Uterus (tissue), 4 donors: ENCODE data around the gene ST6GALNAC2. TPM values are rescaled to one million over a fixed set of nuclear protein-coding genes. Genes with fewer than 3 reads are reported as not detected.

Experiments
- DNase-seq, 2 donors: peaks; one replicate each; pipeline ENCODE4 v3.0.0-alpha.2; 2019 to 2020
- H3K27ac ChIP-seq, 2 donors: fragments of 200-600 bp; sonication (generic); 1 replicate in 1 of 2; 2 replicates in 1 of 2; pipeline ENCODE4 v1.5.1; 2016 to 2018
- H3K27me3 ChIP-seq, 2 donors: fragments of 200-600 bp; sonication (generic); one replicate each; pipeline ENCODE4 v1.5.1; 2018 to 2019; ENCODE audit warnings: control low read depth in 1 of 2
- H3K36me3 ChIP-seq, 2 donors: fragments of 200-600 bp; sonication (generic); one replicate each; pipeline ENCODE4 v1.5.1; 2019; ENCODE audit warnings: control low read depth in 1 of 2
- H3K4me1 ChIP-seq, 2 donors: fragments of 200-600 bp; sonication (generic); one replicate each; pipeline ENCODE4 v1.5.1; 2018 to 2019; ENCODE audit warnings: control low read depth in 1 of 2
- H3K4me3 ChIP-seq, 2 donors: fragments of 200-600 bp; sonication (generic); 1 replicate in 1 of 2; 2 replicates in 1 of 2; pipeline ENCODE4 v1.5.1; 2018 to 2019; ENCODE audit warnings: mild to moderate bottlenecking in 1 of 2
- H3K9me3 ChIP-seq, 2 donors: fragments of 200-600 bp; sonication (generic); one replicate each; pipeline ENCODE4 v1.5.1; 2019; ENCODE audit warnings: control low read depth in 1 of 2
- CTCF ChIP-seq, 4 experiments: fragments of 200-600 bp in 2 of 4; fragments of 450-650 bp in 2 of 4; sonication (generic) in 2 of 4; IDR thresholded peaks; one replicate each; pipeline ENCODE4 v1.5.1; 2016 to 2019; ENCODE audit warnings: antibody characterized with exemption in 4 of 4, mild to moderate bottlenecking in 2 of 4, moderate library complexity in 1 of 4
- POLR2A ChIP-seq, 2 donors: fragments of 450-650 bp; IDR thresholded peaks; one replicate each; pipeline ENCODE4 v1.6.1; 2016; ENCODE audit warnings: antibody characterized with exemption in 2 of 2, mild to moderate bottlenecking in 1 of 2, moderate library complexity in 1 of 2
- intact Hi-C: fragments of 100-400 bp; cut with DNase I; formaldehyde crosslinking; loops from one replicate; pipeline ENCODE4 v1.15.1; 2023; ENCODE audit warnings: low total_unique reads
- total RNA-seq, 4 donors: library from RNA; depleted of rRNA in 3 of 4; stranded (reverse); fragments of >200 nt in 3 of 4; gene quantifications; one replicate each; pipeline versions ENCODE4 v1.1.0 to v1.2.4, GENCODE V29; 2014 to 2023
- donor health status: DM: yes; HTN: yes; CAD: no.

ST6GALNAC2 gene
- total RNA-seq, 4 donors from 2014 or later: 0.59 to 9.5 (median 5.3) TPM; not detected in 1

- Histone ChIP-seq H3K4me3 (peak overlapping the region; percentile 67 to 77), H3K4me1 (peaks cover 5 to 11% of the 10 kb centered on the region in 2 donors), H3K36me3 (no peaks in the 10 kb centered on the region), H3K27me3 (no peaks in the 10 kb centered on the region), H3K27ac (peak overlapping the region; percentile 83 to 87), H3K9me3 (no peaks in the 10 kb centered on the region)
- intact Hi-C loops: loop anchor here (10.0 kb wide), 1 partner anchor 158 kb away; the partner anchor contains the start of gene MXRA7
- no peak for TF ChIP-seq CTCF (IDR thresholded peaks at IDR 0.05)
- no peak for TF ChIP-seq POLR2A (IDR thresholded peaks at IDR 0.05)
- DNase-seq: no peak
Observed at GRCh38 chr17:76556765-76557367, 28.8 kb downstream of the ST6GALNAC2 start.

DNA sequence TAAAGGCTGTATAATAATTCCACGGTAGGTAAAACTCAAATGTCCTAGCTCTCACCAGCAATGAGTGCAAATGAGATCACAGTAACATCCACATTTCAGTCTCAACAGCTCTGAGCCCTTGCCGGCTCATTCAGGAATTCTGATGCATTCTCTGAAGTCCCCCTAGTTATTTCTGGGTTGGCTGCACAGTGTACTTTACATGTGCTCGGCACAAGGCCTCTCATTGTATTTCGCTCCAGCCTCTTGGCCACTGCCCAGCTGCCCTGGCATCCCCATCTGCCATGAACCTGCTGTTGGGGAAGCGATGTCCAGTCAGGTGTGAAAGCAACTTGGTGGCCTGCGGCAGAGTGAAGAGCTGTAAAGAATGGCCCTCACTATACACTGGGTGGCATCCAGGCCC lies 31.5 kb downstream of the ST6GALNAC2 start:
- H3K27me3 ChIP-seq: no peaks in the 10 kb centered on the region
- no peak overlapping the region for H3K27ac ChIP-seq
- intact Hi-C loops: loop anchor here (10.0 kb wide), 1 partner anchor 161 kb away; the partner anchor contains the start of gene MXRA7
- no peaks in the 10 kb centered on the region for H3K9me3 ChIP-seq
- no peaks in the 10 kb centered on the region for H3K36me3 ChIP-seq
- no peak overlapping the region for H3K4me3 ChIP-seq
- H3K4me1 ChIP-seq: peaks cover 0 to 3% of the 10 kb centered on the region in 2 donors
- DNase-seq: no peak
- TF ChIP-seq POLR2A (IDR thresholded peaks at IDR 0.05) (no peak), CTCF (IDR thresholded peaks at IDR 0.05) (no peak)

- Histone ChIP-seq H3K9me3 (no peaks in the 10 kb centered on the region), H3K27me3 (no peaks in the 10 kb centered on the region), H3K4me3 (no peak overlapping the region), H3K27ac (no peak overlapping the region), H3K36me3 (no peaks in the 10 kb centered on the region), H3K4me1 (no peaks in the 10 kb centered on the region)
- intact Hi-C loops: loop anchor here (10.0 kb wide), 1 partner anchor 161 kb away; the partner anchor contains the start of gene MXRA7
- no peak for DNase-seq
- no peak for TF ChIP-seq CTCF (IDR thresholded peaks at IDR 0.05)
- TF ChIP-seq POLR2A (IDR thresholded peaks at IDR 0.05): no peak
Observed at GRCh38 chr17:76553178-76553908, 32.3 kb downstream of the ST6GALNAC2 start.

DNA sequence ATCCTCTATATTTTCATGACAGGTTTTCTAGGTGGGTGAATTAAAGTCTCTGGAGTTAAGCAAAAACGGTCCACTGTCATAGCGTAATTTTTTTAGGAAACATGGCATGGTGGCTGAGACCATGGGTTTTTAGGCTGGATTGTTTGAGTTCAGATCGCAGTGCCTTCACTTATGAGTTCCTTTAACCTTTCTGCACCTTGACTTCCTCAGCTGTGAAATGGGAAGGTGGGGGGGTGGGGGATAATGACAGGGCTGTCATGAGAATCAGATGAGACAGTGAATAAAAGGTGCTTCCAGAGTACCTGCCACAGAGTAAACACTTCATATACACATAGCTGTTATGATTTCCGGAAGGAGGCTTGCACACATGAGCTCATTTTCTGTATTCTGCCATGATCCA lies 34.0 kb downstream of the ST6GALNAC2 start:
- no peak overlapping the region for H3K4me3 ChIP-seq
- H3K4me1 ChIP-seq: peaks cover 0 to 3% of the 10 kb centered on the region in 2 donors
- TF ChIP-seq CTCF (IDR thresholded peaks at IDR 0.05) (no peak), POLR2A (IDR thresholded peaks at IDR 0.05) (no peak)
- no peak for DNase-seq
- H3K9me3 ChIP-seq: no peaks in the 10 kb centered on the region
- no peaks in the 10 kb centered on the region for H3K27me3 ChIP-seq
- H3K27ac ChIP-seq: no peak overlapping the region
- no peaks in the 10 kb centered on the region for H3K36me3 ChIP-seq
- intact Hi-C loops: loop anchor here (10.0 kb wide), 1 partner anchor 163 kb away; the partner anchor contains the start of gene MXRA7
